Measurements from ENCODE around the gene TLCD3B.

GRCh38 chr16:29982560-29983419, 48.3 kb downstream of the TLCD3B start:
- TF ChIP-seq CTCF (IDR thresholded peaks at IDR 0.05; ENCODE audit: low read depth, low read length, poor library complexity, severe bottlenecking) (no peak), EZH2phosphoT487 (IDR thresholded peaks at IDR 0.05; ENCODE audit: borderline replicate concordance, low read length) (no peak)
